IMR-90 (cell line): Measurements from ENCODE around the gene CNDP2. TPM values are rescaled to one million over a fixed set of nuclear protein-coding genes. Genes with fewer than 3 reads are reported as not detected.

Experiments used
- ATAC-seq: fragments of 200-7000 bp; cut with Tn5 transposase; 2 replicates; pipeline ENCODE4 v1.9.1; 2020; ENCODE audit warnings: low read depth, mild to moderate bottlenecking, moderate library complexity
- BruUV-seq: library from RNA; stranded (reverse); fragments of 400-500 nt; replicated peaks from 2 replicates; lab custom pipeline; 2021; lab: Mats Ljungman, UMichigan
- CTCF ChIA-PET: fragments of 300-600 bp; formaldehyde crosslinking; extraction: SDS; loops from one replicate; lab custom pipeline; 2021; ENCODE audit warnings: antibody characterized with exemption; lab: Yijun Ruan, JAX
- POLR2A ChIA-PET: fragments of 300-600 bp; sonication (Branson Sonifier 250); formaldehyde crosslinking; loops from one replicate; lab custom pipeline; 2022; ENCODE audit warnings: antibody characterized with exemption; ENCODE audit not compliant: unreplicated experiment; lab: Charles Lee
- DNase-seq: peaks from one replicate; pipeline ENCODE4 v3.0.0; 2013
- H2AFZ ChIP-seq: replicated peaks from 2 replicates; pipeline ENCODE3; 2013; ENCODE audit warnings: low read length, mild to moderate bottlenecking; ENCODE audit not compliant: poor library complexity
- H2AK5ac ChIP-seq: 2 replicates; pipeline ENCODE4 v1.6.1; 2013; ENCODE audit warnings: low read depth, low read length, inconsistent platforms
- H2AK9ac ChIP-seq: replicated peaks from 2 replicates; pipeline ENCODE3; 2013; ENCODE audit warnings: mild to moderate bottlenecking, low read depth, low read length, moderate library complexity; ENCODE audit not compliant: poor library complexity
- H2BK120ac ChIP-seq: 2 replicates; pipeline ENCODE4 v1.6.1; 2013; ENCODE audit warnings: low read depth, low read length, inconsistent platforms
- H2BK15ac ChIP-seq: 3 replicates; pipeline ENCODE4 v1.6.1; 2013; ENCODE audit warnings: low read depth, low read length, inconsistent platforms
- H2BK20ac ChIP-seq: 2 replicates; pipeline ENCODE4 v1.6.1; 2013; ENCODE audit warnings: low read depth, mild to moderate bottlenecking, inconsistent platforms, low read length, moderate library complexity
- H2BK5ac ChIP-seq: 2 replicates; pipeline ENCODE4 v1.6.1; 2013; ENCODE audit warnings: mild to moderate bottlenecking, low read depth, low read length, inconsistent platforms; ENCODE audit not compliant: poor library complexity, severe bottlenecking
- H3K14ac ChIP-seq: replicated peaks from 2 replicates; pipeline ENCODE4 v1.6.1; 2013; ENCODE audit warnings: low read depth, low read length, inconsistent platforms
- H3K18ac ChIP-seq: 2 replicates; pipeline ENCODE4 v1.6.1; 2013; ENCODE audit warnings: low read depth, low read length, control low read depth
- H3K23ac ChIP-seq: 2 replicates; pipeline ENCODE4 v1.6.1; 2013; ENCODE audit warnings: low read depth, low read length, inconsistent platforms
- H3K27ac ChIP-seq: 2 replicates; pipeline ENCODE4 v1.5.1; 2013; ENCODE audit warnings: mild to moderate bottlenecking, control low read depth, low read length; ENCODE audit not compliant: insufficient read depth
- H3K27me3 ChIP-seq: 2 replicates; pipeline ENCODE4 v1.6.1; 2013; ENCODE audit warnings: low read length; ENCODE audit not compliant: control insufficient read depth, insufficient read depth
- H3K36me3 ChIP-seq: 2 replicates; pipeline ENCODE4 v1.6.1; 2013; ENCODE audit warnings: low read length, mixed read lengths; ENCODE audit not compliant: control insufficient read depth, insufficient read depth
- H3K4ac ChIP-seq: 2 replicates; pipeline ENCODE4 v1.6.1; 2013; ENCODE audit warnings: low read depth, low read length, inconsistent platforms
- H3K4me1 ChIP-seq: 2 replicates; pipeline ENCODE4 v1.6.1; 2013; ENCODE audit warnings: low read length, mixed read lengths; ENCODE audit not compliant: control insufficient read depth, insufficient read depth
- H3K4me2 ChIP-seq: 2 replicates; pipeline ENCODE4 v1.6.1; 2013; ENCODE audit warnings: low read depth, mild to moderate bottlenecking, control low read depth, low read length, moderate library complexity
- H3K4me3 ChIP-seq: 2 replicates; pipeline ENCODE4 v1.5.1; 2013; ENCODE audit warnings: low read depth, mild to moderate bottlenecking, control low read depth, low read length, moderate library complexity; ENCODE audit not compliant: insufficient read depth
- H3K56ac ChIP-seq: 2 replicates; pipeline ENCODE4 v1.6.1; 2013; ENCODE audit warnings: low read length, inconsistent platforms; ENCODE audit not compliant: insufficient read depth; ENCODE audit errors: extremely low read depth
- H3K79me1 ChIP-seq, 2 experiments: 2 replicates each; pipeline ENCODE4 v1.6.1; 2013; ENCODE audit warnings: low read length in 2 of 2, inconsistent platforms in 1 of 2, low read depth in 1 of 2
- H3K9ac ChIP-seq: 2 replicates; pipeline ENCODE4 v1.6.1; 2013; ENCODE audit warnings: low read depth, low read length, control low read depth
- H3K9me1 ChIP-seq: 2 replicates; pipeline ENCODE4 v1.6.1; 2013; ENCODE audit warnings: low read length, inconsistent platforms; ENCODE audit not compliant: insufficient read depth
- H3K9me3 ChIP-seq: 2 replicates; pipeline ENCODE4 v1.6.1; 2013; ENCODE audit warnings: low read length; ENCODE audit not compliant: control insufficient read depth, insufficient read depth
- H4K20me1 ChIP-seq: 2 replicates; pipeline ENCODE4 v1.6.1; 2013; ENCODE audit warnings: low read length, inconsistent platforms; ENCODE audit not compliant: insufficient read depth
- H4K5ac ChIP-seq: 2 replicates; pipeline ENCODE4 v1.6.1; 2013; ENCODE audit warnings: mild to moderate bottlenecking, low read depth, low read length, control low read depth
- H4K8ac ChIP-seq, 2 experiments: 2 replicates each; pipeline ENCODE4 v1.6.1; 2013; ENCODE audit warnings: low read depth in 2 of 2, low read length in 2 of 2, control low read depth in 1 of 2, inconsistent platforms in 1 of 2
- H4K91ac ChIP-seq: 2 replicates; pipeline ENCODE4 v1.6.1; 2013; ENCODE audit warnings: low read depth, low read length, inconsistent platforms; ENCODE audit not compliant: insufficient read depth
- BHLHE40 ChIP-seq: fragments of 150-350 bp; IDR thresholded peaks from 2 replicates; pipeline ENCODE4 v1.6.1; 2016; ENCODE audit warnings: mild to moderate bottlenecking, low read depth, low read length
- CEBPB ChIP-seq: IDR thresholded peaks from 2 replicates; pipeline ENCODE4 v1.6.1; 2012; ENCODE audit warnings: low read depth, low read length, improper control_type of control experiment
- CHD1 ChIP-seq: IDR thresholded peaks from 2 replicates; pipeline ENCODE4 v1.6.1; 2012; ENCODE audit warnings: low read depth, low read length, improper control_type of control experiment
- FOS ChIP-seq: fragments of 150-350 bp; IDR thresholded peaks from 2 replicates; pipeline ENCODE4 v1.6.1; 2016; ENCODE audit warnings: low read depth, low read length
- MAFK ChIP-seq: IDR thresholded peaks from 2 replicates; pipeline ENCODE4 v1.6.1; 2012; ENCODE audit warnings: low read depth, low read length, improper control_type of control experiment
- MAZ ChIP-seq: IDR thresholded peaks from 2 replicates; pipeline ENCODE4 v1.6.1; 2012; ENCODE audit warnings: low read depth, mild to moderate bottlenecking, low read length, improper control_type of control experiment, moderate library complexity, borderline replicate concordance
- MXI1 ChIP-seq: IDR thresholded peaks from 2 replicates; pipeline ENCODE4 v1.6.1; 2012; ENCODE audit warnings: low read depth, mild to moderate bottlenecking, low read length, moderate library complexity, borderline replicate concordance
- NFE2L2 ChIP-seq: fragments of 150-350 bp; IDR thresholded peaks from 2 replicates; pipeline ENCODE4 v1.6.1; 2016; ENCODE audit warnings: low read depth, mild to moderate bottlenecking, low read length
- POLR2A ChIP-seq: IDR thresholded peaks from 2 replicates; pipeline ENCODE4 v1.6.1; 2012; ENCODE audit warnings: mild to moderate bottlenecking, low read depth, low read length
- RAD21 ChIP-seq: IDR thresholded peaks from 2 replicates; pipeline ENCODE4 v1.6.1; 2012; ENCODE audit warnings: low read length, improper control_type of control experiment
- RCOR1 ChIP-seq: IDR thresholded peaks from 2 replicates; pipeline ENCODE4 v1.6.1; 2012; ENCODE audit warnings: mild to moderate bottlenecking, low read length, improper control_type of control experiment; ENCODE audit not compliant: insufficient replicate concordance
- RFX5 ChIP-seq: IDR thresholded peaks from 2 replicates; pipeline ENCODE4 v1.8.0; 2012; ENCODE audit warnings: low read depth, mild to moderate bottlenecking, low read length, moderate library complexity
- SMC3 ChIP-seq: fragments of 150-350 bp; IDR thresholded peaks from 2 replicates; pipeline ENCODE4 v1.6.1; 2016; ENCODE audit warnings: low read depth, mild to moderate bottlenecking, antibody characterized with exemption, low read length, moderate library complexity
- WGBS, 2 experiments: methylation state at CpG; one replicate each; pipeline versions ENCODE4 v1.1.5 to v1.1.7; 2013; ENCODE audit warnings: missing lambda C conversion rate in 2 of 2; ENCODE audit not compliant: insufficient read length in 1 of 2; ENCODE audit errors: extremely low coverage in 2 of 2; 5-methylcytosine and 5-hydroxymethylcytosine counted together
- dilution Hi-C: fragments of 300-500 bp; cut with HindIII; formaldehyde crosslinking; loops from one replicate; pipeline ENCODE4 v1.14.3; 2018; ENCODE audit warnings: low sequenced_read_pairs; ENCODE audit not compliant: unreplicated experiment
- in situ Hi-C: fragments of 300-500 bp; cut with MboI; formaldehyde crosslinking; loops from 3 replicates; pipeline ENCODE4 v1.14.3; 2019; ENCODE audit warnings: low sequenced_read_pairs, inconsistent platforms, mixed read lengths
- intact Hi-C: fragments of 100-400 bp; cut with micrococcal nuclease; formaldehyde crosslinking; loops from 2 replicates; pipeline ENCODE4 v1.10.0; 2022
- polyA plus RNA-seq, 3 experiments: library from polyadenylated mRNA; depleted of rRNA; stranded (reverse); fragments of >200 nt; gene quantifications; 2 replicates each; pipeline ENCODE4 v1.2.3, GENCODE V29; 2012; ENCODE audit warnings: low replicate concordance in 1 of 3
- total RNA-seq: library from RNA; depleted of rRNA; stranded (reverse); fragments of >200 nt; gene quantifications from 2 replicates; pipeline ENCODE4 v1.2.3, GENCODE V29; 2012
- TF ChIP-seq, protein P1 (sequence below): conservative IDR thresholded peaks from 2 replicates; pipeline ENCODE4 v1.5.1; 2012; ENCODE audit warnings: mild to moderate bottlenecking, low read depth, low read length, improper control_type of control experiment
- TF ChIP-seq, protein P2 (sequence below): fragments of 150-350 bp; IDR thresholded peaks from 2 replicates; pipeline ENCODE4 v1.6.1; 2017; ENCODE audit warnings: mild to moderate bottlenecking, antibody characterized with exemption, low read length, low read depth
- TF ChIP-seq, protein P3 (sequence below): fragments of 150-350 bp; IDR thresholded peaks from 2 replicates; pipeline ENCODE4 v1.6.1; 2016; ENCODE audit warnings: low read depth, mild to moderate bottlenecking, low read length, moderate library complexity, borderline replicate concordance

Gene CNDP2
- total and polyA plus RNA-seq, 2 of the 4 experiments (the other 2 are of a cell fraction), result 52.0 to 67.9 TPM

GRCh38 chr18:74478316-74478715 lies 17.8 kb upstream of the CNDP2 start:
- Histone ChIP-seq H3K9me1 (no peaks in the 10 kb centered on the region), H3K27ac (no peak overlapping the region), H2BK120ac (no peak overlapping the region), H3K23ac (no peak overlapping the region), H3K4me3 (no peak overlapping the region), H3K56ac (no peak overlapping the region), H3K4me2 (no peak overlapping the region), H2BK20ac (no peak overlapping the region), H3K4ac (no peak overlapping the region), H4K8ac (no peak overlapping the region), H3K79me1 (no peaks in the 10 kb centered on the region), H2BK15ac (no peak overlapping the region), H3K36me3 (no peaks in the 10 kb centered on the region), H2BK5ac (no peak overlapping the region), H3K9ac (no peak overlapping the region), H4K20me1 (no peaks in the 10 kb centered on the region), H2AK5ac (no peak overlapping the region), H3K4me1 (no peaks in the 10 kb centered on the region), H3K27me3 (peaks cover 16% of the 10 kb centered on the region), H3K9me3 (no peaks in the 10 kb centered on the region), H4K91ac (no peak overlapping the region), H4K5ac (no peak overlapping the region), H2AK9ac (no peak overlapping the region), H3K14ac (no peak overlapping the region), H3K18ac (no peak overlapping the region), H2AFZ (no peak overlapping the region)
- intact Hi-C loops (loop anchor here (5.0 kb wide), 1 partner anchor 126 kb away; no protein-coding TSS in a partner anchor), dilution Hi-C loops (no loop called here), in situ Hi-C loops (loop anchor here (10.0 kb wide), 1 partner anchor 124 kb away; no protein-coding TSS in a partner anchor)
- DNase-seq (no peak), ATAC-seq (no peak)
- BruUV-seq, result no TSS peak
- POLR2A ChIA-PET, result no interaction called here
- WGBS, 2 experiments, result 100% methylated on average over 1 of the region's 7 CpGs; no CpG with 5 or more reads in 1 of the 2 experiments
- CTCF ChIA-PET, result no interaction called here
- no peak for TF ChIP-seq RAD21
- no peak for TF ChIP-seq MAZ
- TF ChIP-seq MXI1, result no peak
- TF ChIP-seq, protein P1, sequence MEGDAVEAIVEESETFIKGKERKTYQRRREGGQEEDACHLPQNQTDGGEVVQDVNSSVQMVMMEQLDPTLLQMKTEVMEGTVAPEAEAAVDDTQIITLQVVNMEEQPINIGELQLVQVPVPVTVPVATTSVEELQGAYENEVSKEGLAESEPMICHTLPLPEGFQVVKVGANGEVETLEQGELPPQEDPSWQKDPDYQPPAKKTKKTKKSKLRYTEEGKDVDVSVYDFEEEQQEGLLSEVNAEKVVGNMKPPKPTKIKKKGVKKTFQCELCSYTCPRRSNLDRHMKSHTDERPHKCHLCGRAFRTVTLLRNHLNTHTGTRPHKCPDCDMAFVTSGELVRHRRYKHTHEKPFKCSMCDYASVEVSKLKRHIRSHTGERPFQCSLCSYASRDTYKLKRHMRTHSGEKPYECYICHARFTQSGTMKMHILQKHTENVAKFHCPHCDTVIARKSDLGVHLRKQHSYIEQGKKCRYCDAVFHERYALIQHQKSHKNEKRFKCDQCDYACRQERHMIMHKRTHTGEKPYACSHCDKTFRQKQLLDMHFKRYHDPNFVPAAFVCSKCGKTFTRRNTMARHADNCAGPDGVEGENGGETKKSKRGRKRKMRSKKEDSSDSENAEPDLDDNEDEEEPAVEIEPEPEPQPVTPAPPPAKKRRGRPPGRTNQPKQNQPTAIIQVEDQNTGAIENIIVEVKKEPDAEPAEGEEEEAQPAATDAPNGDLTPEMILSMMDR, result no peak
- TF ChIP-seq, protein P2, sequence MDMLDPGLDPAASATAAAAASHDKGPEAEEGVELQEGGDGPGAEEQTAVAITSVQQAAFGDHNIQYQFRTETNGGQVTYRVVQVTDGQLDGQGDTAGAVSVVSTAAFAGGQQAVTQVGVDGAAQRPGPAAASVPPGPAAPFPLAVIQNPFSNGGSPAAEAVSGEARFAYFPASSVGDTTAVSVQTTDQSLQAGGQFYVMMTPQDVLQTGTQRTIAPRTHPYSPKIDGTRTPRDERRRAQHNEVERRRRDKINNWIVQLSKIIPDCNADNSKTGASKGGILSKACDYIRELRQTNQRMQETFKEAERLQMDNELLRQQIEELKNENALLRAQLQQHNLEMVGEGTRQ, result no peak
- TF ChIP-seq FOS, result no peak
- TF ChIP-seq POLR2A, result no peak
- no peak for TF ChIP-seq SMC3
- TF ChIP-seq BHLHE40, result no peak
- TF ChIP-seq CHD1, result no peak
- TF ChIP-seq CEBPB, result no peak
- no peak for TF ChIP-seq RCOR1
- no peak for TF ChIP-seq RFX5
- TF ChIP-seq NFE2L2, result no peak
- no peak for TF ChIP-seq MAFK
- TF ChIP-seq, protein P3, sequence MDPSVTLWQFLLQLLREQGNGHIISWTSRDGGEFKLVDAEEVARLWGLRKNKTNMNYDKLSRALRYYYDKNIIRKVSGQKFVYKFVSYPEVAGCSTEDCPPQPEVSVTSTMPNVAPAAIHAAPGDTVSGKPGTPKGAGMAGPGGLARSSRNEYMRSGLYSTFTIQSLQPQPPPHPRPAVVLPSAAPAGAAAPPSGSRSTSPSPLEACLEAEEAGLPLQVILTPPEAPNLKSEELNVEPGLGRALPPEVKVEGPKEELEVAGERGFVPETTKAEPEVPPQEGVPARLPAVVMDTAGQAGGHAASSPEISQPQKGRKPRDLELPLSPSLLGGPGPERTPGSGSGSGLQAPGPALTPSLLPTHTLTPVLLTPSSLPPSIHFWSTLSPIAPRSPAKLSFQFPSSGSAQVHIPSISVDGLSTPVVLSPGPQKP, result no peak
